Thyroid gland (tissue), 4 donors: Measurements from ENCODE around the gene ASCL2.

ENCODE experiments used
- POLR2A ChIP-seq, 2 donors: fragments of 450-650 bp; IDR thresholded peaks; one replicate each; pipeline ENCODE4 v1.6.1; 2017; ENCODE audit warnings: antibody characterized with exemption in 2 of 2, mild to moderate bottlenecking in 2 of 2, moderate library complexity in 1 of 2
- TF ChIP-seq, protein P1 (sequence below), 6 experiments: fragments of 200-600 bp in 3 of 6; fragments of 450-650 bp in 3 of 6; sonication (generic) in 3 of 6; IDR thresholded peaks; one replicate each; pipeline ENCODE4 v1.5.1; 2016 to 2019; ENCODE audit warnings: antibody characterized with exemption in 6 of 6, mild to moderate bottlenecking in 2 of 6, inconsistent platforms in 1 of 6, moderate library complexity in 1 of 6

DNA sequence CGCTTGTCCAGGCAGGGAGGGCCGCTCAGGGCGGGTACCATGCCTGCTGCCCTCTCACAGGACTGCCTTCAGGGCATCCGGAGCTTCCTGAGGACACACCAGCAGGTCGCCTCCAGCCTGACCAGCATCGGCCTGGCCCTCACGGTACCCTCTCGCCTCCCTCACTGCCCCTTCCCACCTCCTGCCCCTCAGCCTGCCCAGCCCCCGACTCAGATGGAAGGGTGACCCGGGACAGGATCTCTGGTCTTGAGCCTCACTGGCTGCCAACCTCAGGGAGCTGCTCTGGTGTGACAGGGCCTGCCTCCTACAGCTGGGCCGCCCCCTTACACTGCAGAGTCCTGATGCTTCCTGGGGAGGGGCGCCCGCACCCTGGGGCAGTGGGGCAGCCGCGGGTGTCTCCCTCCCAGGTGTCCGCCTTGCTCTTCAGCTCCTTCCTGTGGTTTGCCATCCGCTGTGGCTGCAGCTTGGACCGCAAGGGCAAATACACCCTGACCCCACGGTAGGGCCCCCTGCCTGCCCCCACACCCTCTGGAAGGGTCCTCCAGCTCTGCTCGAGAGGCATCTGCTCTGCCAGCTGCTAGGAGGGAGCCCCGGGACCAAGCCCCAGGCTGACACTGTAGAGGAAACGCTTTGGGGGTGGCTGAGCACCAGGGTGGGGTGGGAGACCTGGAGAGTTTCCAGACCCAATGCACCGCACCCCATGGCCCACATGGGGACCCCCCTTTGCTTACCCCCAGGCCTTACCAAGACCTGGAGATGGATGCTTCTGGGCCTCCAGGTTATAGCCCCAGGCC is 46.0 kb upstream of the ASCL2 start:
- TF ChIP-seq, protein P1, sequence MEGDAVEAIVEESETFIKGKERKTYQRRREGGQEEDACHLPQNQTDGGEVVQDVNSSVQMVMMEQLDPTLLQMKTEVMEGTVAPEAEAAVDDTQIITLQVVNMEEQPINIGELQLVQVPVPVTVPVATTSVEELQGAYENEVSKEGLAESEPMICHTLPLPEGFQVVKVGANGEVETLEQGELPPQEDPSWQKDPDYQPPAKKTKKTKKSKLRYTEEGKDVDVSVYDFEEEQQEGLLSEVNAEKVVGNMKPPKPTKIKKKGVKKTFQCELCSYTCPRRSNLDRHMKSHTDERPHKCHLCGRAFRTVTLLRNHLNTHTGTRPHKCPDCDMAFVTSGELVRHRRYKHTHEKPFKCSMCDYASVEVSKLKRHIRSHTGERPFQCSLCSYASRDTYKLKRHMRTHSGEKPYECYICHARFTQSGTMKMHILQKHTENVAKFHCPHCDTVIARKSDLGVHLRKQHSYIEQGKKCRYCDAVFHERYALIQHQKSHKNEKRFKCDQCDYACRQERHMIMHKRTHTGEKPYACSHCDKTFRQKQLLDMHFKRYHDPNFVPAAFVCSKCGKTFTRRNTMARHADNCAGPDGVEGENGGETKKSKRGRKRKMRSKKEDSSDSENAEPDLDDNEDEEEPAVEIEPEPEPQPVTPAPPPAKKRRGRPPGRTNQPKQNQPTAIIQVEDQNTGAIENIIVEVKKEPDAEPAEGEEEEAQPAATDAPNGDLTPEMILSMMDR (IDR thresholded peaks at IDR 0.05), result no peak
- no peak for TF ChIP-seq POLR2A (IDR thresholded peaks at IDR 0.05)
